Measurements from ENCODE around the gene EYS.

The EYS gene

DNA sequence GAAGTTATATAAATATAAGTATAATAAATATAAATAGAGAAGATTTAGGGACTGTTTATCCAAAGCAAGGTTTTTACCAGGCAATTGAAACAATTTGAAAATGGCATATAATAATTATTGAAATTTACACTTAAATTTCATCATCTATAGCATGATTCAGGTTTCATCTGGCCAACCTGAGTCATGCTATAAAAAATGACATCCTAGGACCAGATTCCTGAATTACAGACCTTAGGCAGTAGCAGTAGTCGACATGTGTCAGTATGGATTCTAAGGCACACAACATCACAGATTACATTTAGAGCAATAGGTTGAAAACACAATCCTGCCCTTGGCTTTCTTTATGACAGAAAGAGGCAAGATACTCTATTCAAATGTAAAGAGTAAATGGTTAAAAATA lies 1479.2 kb downstream of the EYS start:
- DNase-seq (ENCODE audit: low spot score): no peak

DNA sequence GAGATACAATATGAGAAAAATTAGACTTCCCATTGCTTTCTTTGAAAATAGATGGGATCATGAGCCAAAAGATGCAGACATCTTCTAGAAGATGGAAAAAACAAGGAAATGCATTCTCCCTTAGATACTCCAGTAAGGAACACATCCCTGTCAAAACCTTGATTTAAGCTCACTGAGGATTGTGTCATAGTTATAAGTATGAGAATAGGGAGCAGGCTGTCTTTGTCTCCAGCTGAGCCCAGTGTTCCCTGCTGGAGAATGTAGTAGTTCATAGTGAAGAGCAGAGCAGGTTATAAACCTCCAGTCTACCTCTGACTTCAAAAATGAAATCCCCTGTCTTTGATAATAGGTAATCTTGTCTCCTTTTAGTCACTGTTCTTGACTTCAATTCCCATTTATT lies 1481.5 kb downstream of the EYS start:
- DNase-seq (ENCODE audit: low spot score): no peak

GRCh38 chr6:64224819-64225218 lies 1482.2 kb downstream of the EYS start:
- DNase-seq (ENCODE audit: low spot score): no peak

DNA sequence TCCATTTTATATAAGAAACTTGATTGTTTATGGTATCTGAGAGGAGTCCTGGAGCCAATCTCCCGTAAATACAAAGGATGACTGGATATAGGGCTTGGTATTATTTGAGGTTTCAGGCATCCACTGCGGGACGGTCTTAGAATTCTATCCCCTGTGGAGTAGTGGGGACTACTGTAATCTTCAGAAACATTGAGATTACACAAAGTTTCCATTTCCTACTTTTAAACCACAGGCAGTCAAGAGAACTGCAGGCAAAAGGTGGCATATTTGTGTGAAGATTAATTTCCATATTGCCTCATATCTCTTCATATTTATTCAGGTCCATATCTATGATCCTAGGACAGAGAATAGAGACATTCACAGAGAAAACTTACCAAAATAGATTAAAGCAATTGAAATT lies 1485.2 kb downstream of the EYS start:
- no peak for DNase-seq (ENCODE audit: low spot score)

DNA sequence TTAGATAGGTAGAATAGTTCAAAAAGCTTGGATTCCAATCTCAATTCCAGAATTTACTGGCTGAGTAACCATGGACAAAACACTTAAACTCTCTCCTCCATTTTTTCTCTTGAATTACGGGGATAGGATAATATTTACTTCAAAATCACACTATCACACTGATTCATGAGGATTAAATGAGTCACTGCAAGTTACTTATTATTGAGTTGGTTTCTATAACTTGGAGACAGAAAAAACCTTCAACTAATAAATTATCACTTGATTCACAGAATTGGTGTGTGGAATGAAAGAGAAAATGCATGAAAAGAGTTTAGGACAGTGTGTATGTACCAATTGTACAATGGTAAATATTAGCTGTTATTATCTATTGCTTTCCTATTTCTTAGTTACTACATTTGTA lies 1486.2 kb downstream of the EYS start:
- no peak for DNase-seq (ENCODE audit: low spot score)

DNA sequence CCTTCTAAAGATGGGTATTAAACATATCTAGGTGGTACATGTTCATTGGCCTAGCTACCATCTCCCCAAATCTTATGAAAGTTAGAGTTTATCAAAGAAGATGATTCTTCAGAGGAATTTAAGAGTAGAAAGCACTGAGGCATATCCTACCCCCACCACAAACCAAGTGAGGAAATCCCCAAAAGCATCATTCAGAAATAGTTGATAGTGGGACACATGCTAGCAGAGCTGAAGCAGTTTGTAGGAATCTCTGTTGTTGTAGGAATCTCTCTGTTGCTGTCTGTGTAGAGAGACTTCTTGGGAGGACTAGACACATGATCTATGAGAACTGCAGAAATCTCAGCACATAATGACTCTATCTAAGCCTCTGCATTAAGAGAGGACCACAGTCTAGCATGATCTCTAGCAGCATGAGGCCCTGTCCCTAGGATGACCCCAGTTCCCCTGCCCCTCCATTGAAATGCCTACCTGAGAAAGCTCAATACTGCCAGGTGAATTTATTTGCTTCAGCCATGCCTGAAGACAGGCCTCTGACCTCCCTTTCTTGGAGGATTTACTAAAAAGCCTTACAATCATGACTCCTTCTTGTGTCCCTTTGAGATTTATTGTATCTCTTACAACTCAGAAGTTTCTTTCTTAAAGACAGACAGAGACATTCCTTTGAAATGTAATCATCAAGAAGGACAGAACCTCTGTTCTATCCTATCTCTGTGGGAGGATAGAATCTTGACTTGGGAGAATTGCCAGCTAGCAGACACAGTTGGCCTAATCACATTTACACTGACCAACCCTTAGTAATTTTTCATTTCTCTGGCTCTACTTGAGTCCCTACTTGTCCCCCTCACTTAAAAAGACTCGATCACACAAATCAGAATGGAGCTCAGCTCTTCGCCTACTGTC lies 1489.1 kb downstream of the EYS start:
- no peak for DNase-seq (ENCODE audit: low spot score)

DNA sequence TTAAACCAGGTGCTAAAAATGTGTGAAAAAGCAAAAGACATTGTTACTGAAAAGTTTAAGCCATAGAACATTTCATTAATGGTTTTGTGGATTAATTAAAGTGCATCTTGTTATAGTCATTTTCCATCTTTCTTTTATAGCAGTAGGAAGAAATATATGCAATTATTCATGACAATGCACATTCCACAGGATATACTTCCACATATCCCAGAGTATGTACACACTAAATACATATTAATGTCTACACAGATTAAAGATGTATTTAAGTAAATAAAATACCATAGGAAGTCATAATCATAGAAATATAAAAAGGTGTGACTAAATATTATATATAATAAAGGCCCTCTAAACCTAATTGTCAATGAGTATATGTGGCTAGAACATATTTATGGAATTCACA lies 1492.7 kb downstream of the EYS start:
- DNase-seq (ENCODE audit: low spot score): no peak

DNA sequence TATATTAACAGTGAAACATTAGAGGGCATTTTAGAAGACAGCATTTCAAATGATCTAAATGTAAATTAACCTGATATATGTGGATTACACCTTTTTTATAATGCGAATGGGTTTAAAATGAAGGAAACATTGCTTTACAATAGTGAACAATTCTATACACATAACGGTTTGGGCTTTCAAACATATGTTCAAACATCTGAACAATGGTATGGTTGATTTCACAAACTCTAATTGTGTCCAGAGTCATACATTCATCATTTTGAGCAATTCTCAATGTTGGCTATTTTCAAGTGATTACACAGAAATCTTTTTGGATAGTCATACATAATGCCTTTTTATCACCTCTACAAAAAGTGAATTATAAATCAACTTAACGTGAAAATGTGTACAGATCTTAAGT lies 1493.3 kb downstream of the EYS start:
- no peak for DNase-seq (ENCODE audit: low spot score)

DNA sequence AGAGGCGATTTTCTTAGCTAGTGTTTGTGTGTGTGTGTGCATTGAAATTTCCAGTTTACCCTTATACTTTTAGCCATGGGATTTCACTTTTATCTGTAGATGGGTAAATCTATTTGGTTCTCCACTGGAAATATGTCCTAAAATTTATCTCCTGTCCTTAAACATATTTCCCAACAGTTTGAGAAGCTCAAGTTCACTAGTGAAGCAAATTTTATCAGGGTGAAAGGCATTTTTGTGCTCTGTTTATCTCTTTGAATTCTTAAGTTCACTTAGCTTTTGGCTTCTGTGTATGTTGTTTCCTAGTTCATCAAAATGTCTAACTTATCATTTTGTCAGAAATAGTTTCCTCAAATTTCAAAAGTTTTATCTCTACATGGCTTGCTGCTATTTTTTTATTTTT lies 1509.8 kb downstream of the EYS start:
- no peak for DNase-seq (ENCODE audit: low spot score)

GRCh38 chr6:64186592-64186991 lies 1520.4 kb downstream of the EYS start:
- no peak for DNase-seq (ENCODE audit: low spot score)

DNA sequence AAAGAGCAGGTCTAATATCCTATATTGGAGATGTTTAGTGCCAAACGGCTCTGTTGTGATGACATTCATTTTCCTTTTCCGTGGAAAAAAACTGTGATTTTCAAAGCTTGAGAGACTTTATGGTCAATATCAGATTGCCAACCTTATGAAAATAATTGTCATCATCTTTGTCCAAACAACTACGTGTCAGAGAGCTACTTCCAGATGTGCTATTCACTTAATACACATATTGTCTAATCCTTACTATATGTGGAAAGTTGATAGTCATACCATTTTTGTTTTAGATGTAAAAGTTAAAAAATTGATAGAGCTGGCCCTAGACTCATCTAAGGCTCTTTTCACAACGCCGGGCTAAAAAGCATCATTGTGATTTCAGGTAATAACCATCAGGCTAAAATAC lies 1521.4 kb downstream of the EYS start:
- DNase-seq (ENCODE audit: low spot score): no peak

GRCh38 chr6:64175296-64175695 lies 1531.7 kb downstream of the EYS start:
- no peak for DNase-seq (ENCODE audit: low spot score)

- DNase-seq (ENCODE audit: low spot score): no peak
Measured at GRCh38 chr6:64170316-64170715, 1536.7 kb downstream of the EYS start.

GRCh38 chr6:64160486-64160885 lies 1546.5 kb downstream of the EYS start:
- DNase-seq (ENCODE audit: low spot score): no peak

DNA sequence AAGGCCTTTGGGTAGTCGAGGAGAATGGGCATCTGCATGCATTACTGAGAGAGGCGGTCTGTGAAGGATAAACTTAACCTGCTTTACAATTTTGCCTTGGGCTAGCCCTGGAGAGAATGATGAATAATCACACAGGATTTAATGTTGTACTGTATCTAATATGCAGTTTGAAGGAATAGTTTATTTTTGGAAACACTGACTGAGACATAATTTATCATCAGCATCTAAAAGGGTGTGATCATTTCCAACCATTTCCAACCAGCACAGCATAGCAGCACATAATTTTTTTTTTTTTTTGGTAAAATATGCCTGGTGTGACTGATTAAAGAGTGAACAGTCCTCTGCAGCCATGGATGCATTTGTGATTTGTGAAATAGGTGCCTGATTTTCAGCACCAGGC lies 1552.0 kb downstream of the EYS start:
- no peak for DNase-seq (ENCODE audit: low spot score)

GRCh38 chr6:64146876-64147275 lies 1560.2 kb downstream of the EYS start:
- no peak for DNase-seq (ENCODE audit: low spot score)

- DNase-seq (ENCODE audit: low spot score): no peak
Measured at GRCh38 chr6:64146094-64146493, 1560.9 kb downstream of the EYS start.

DNA sequence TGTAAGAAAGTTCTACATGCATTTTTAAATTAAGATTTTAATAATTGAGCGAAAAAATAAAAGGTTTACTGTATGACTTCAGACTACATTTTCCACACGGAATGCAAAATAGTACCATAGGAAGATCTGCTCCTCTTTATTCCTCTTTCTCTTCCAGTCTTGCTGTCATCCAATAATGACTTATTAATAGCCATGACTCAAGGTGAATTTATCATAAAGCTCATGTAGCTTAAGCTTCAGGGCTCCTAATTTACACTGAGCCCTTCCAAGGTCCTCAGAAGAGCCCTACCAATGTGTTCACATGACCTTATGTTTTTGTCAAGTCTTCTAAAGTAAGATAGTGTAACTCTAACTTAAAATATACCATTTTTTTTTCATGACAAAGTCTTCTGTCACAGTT lies 1561.4 kb downstream of the EYS start:
- DNase-seq (ENCODE audit: low spot score): no peak

DNA sequence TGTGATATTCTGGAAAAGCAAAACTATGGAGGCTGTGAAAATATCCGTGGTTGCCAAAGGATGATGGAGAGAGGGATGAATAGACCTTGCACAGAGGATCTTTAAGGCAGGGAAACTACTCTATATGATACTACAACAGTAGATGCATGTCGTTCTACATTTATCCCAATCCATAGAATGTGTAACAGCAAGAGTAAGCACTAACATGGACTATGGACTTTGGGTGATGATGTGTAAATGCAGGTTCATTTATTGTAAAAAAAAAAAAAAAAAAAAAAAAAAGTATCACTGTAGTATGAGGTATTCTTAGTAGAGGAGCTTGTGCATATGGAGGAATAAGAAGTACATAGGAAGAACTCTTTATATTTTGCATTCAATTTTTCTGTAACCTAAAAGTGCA lies 1563.9 kb downstream of the EYS start:
- DNase-seq (ENCODE audit: low spot score): no peak

GRCh38 chr6:64141680-64142079 lies 1565.3 kb downstream of the EYS start:
- no peak for DNase-seq (ENCODE audit: low spot score)

GRCh38 chr6:64128301-64129024 lies 1578.6 kb downstream of the EYS start:
- DNase-seq (ENCODE audit: low spot score): no peak

GRCh38 chr6:64123761-64124633 lies 1583.0 kb downstream of the EYS start:
- no peak for DNase-seq (ENCODE audit: low spot score)

All from ecto neural progenitor cell (in vitro differentiated cells).